ENCODE data around the gene SMIM38. TPM values are rescaled to one million over a fixed set of nuclear protein-coding genes. Genes with fewer than 3 reads are reported as not detected.

Gene SMIM38
- total and polyA plus RNA-seq, 2 experiments from 2014 or later: 0.38 TPM; not detected in 1

GRCh38 chr11:69170704-69171103 lies 15.0 kb downstream of the SMIM38 start:
- H3K9me2 ChIP-seq (ENCODE audit: insufficient read depth): no peaks in the 10 kb centered on the region
- no peaks in the 10 kb centered on the region for H3K36me3 ChIP-seq (ENCODE audit: insufficient read depth)
- H3K4me2 ChIP-seq: no peak overlapping the region
- ATAC-seq (no peak), DNase-seq (ENCODE audit: low spot score) (no peak)
- H3K4me3 ChIP-seq: no peak overlapping the region
- H3K27me3 Mint-ChIP-seq (ENCODE audit: insufficient read depth, low read depth, poor library complexity): peaks cover 19% of the 10 kb centered on the region
- peaks cover 5% of the 10 kb centered on the region; the same call in 2 of the 3 replicates for H3K9me3 Mint-ChIP-seq
- H4K20me1 ChIP-seq (replicated peaks; ENCODE audit: insufficient read depth): no peaks in the 10 kb centered on the region
- no peak overlapping the region for H3K27ac Mint-ChIP-seq
- H3K27me3 ChIP-seq (ENCODE audit: insufficient read depth): no peaks in the 10 kb centered on the region
- H3F3A ChIP-seq (replicated peaks; ENCODE audit: low read depth): no peaks in the 10 kb centered on the region
- no peaks in the 10 kb centered on the region; the same call in 2 of the 3 replicates for H3K4me1 Mint-ChIP-seq
- no peaks in the 10 kb centered on the region for H3K36me3 Mint-ChIP-seq (ENCODE audit: low read depth)
- H2AFZ ChIP-seq: no peak overlapping the region
- no peaks in the 10 kb centered on the region for H3K79me2 ChIP-seq (replicated peaks; ENCODE audit: insufficient read depth)
- TF ChIP-seq ZNF114 (CRISPR knock-in tag; IDR thresholded peaks at IDR 0.05) (no peak), ETS1 (IDR thresholded peaks at IDR 0.05) (no peak), CREB1 (CRISPR knock-in tag; IDR thresholded peaks at IDR 0.05; ENCODE audit: low read depth) (no peak), NANOG (IDR thresholded peaks at IDR 0.05; ENCODE audit: borderline replicate concordance) (no peak), EZH2 (IDR thresholded peaks at IDR 0.05; ENCODE audit: low read depth, unreplicated experiment) (no peak), ZNF331 (CRISPR knock-in tag; IDR thresholded peaks at IDR 0.05; ENCODE audit: low read depth) (no peak), ZNF462 (CRISPR knock-in tag; IDR thresholded peaks at IDR 0.05) (no peak), EZH2phosphoT487 (IDR thresholded peaks at IDR 0.05; ENCODE audit: unreplicated experiment) (no peak), POLR2AphosphoS5 (IDR thresholded peaks at IDR 0.05; ENCODE audit: low read depth) (no peak), JUNB (IDR thresholded peaks at IDR 0.05; ENCODE audit: unreplicated experiment) (no peak), STAT1 (IDR thresholded peaks at IDR 0.05; ENCODE audit: unreplicated experiment) (no peak), CTCF (conservative IDR thresholded peaks at IDR 0.05; ENCODE audit: low read depth in 2 of 2) (no peak), REST (IDR thresholded peaks at IDR 0.05; ENCODE audit: unreplicated experiment) (no peak)
- H3K27ac ChIP-seq (ENCODE audit: low read depth): no peak overlapping the region
- H3K4me3 Mint-ChIP-seq: no peak overlapping the region
- H3K4me1 ChIP-seq (ENCODE audit: insufficient read depth): no peaks in the 10 kb centered on the region; the same call in 1 of the 2 replicates

Data from GM23338 (cell line).